IgD-negative memory B cell (primary cell): ENCODE data around the gene CACNG3. TPM values are rescaled to one million over a fixed set of nuclear protein-coding genes. Genes with fewer than 3 reads are reported as not detected.
"Not testable (repeated sequence)": the region's sequence is repeated elsewhere in the genome, so short reads cannot be mapped to it uniquely, and the experiment has no call there.

ENCODE experiments used
- H3K27ac Mint-ChIP-seq, 3 donors: one replicate each; pipeline ENCODE4 v1.8.0; 2020 to 2022; ENCODE audit warnings: mild to moderate bottlenecking in 3 of 3, mixed read lengths in 3 of 3, moderate library complexity in 1 of 3
- H3K27me3 Mint-ChIP-seq: one replicate; pipeline ENCODE4 v1.8.0; 2021; ENCODE audit warnings: mixed read lengths
- H3K36me3 Mint-ChIP-seq: one replicate; pipeline ENCODE4 v1.8.0; 2020; ENCODE audit warnings: mild to moderate bottlenecking, mixed read lengths
- H3K4me1 Mint-ChIP-seq, 3 donors: one replicate each; pipeline ENCODE4 v1.8.0; 2020 to 2022; ENCODE audit warnings: mixed read lengths in 3 of 3, mild to moderate bottlenecking in 1 of 3
- H3K4me3 Mint-ChIP-seq, 4 donors: one replicate each; pipeline ENCODE4 v1.8.0; 2020 to 2022; ENCODE audit warnings: mild to moderate bottlenecking in 4 of 4, mixed read lengths in 4 of 4, moderate library complexity in 3 of 4
- H3K9me3 Mint-ChIP-seq, 3 donors: one replicate each; pipeline ENCODE4 v1.8.0; 2020 to 2021; ENCODE audit warnings: mixed read lengths in 3 of 3, mild to moderate bottlenecking in 1 of 3
- polyA plus RNA-seq: library from polyadenylated mRNA; unstranded; fragments of 300-500 nt; fragmentation: Illumina TruSeq; gene quantifications from one replicate; pipeline ENCODE4 v1.2.3, GENCODE V29; 2021

CACNG3 gene
- polyA plus RNA-seq, 1 donor from 2014 or later, result not detected

DNA sequence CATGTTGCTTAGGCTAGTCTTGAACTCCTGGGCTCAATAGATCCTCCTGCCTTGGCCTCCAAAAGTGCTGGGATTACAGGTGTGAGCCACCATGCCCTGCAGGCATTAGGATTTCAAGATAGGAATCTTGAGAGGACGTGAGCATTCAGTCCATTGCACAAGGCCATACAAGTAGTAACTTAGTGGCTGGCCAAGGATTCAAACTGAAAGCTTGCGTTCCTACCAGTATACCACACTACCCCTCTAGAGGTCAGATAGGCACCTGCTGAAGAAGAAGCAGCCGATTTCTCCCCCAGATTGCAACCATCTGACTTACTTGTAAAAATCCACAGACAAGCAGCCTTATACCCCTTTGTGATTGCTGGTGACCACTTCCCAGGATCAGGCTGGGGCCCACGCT lies 80.9 kb downstream of the CACNG3 start:
- Mint-ChIP-seq H3K36me3 (no peaks in the 10 kb centered on the region), H3K4me3 (no peak overlapping the region), H3K27me3 (peaks cover 5% of the 10 kb centered on the region), H3K27ac (no peak overlapping the region), H3K9me3 (peaks cover 0 to 3% (median 0%) of the 10 kb centered on the region in 3 donors), H3K4me1 (no peaks in the 10 kb centered on the region)

- H3K4me3 Mint-ChIP-seq, H3K27ac Mint-ChIP-seq, H3K27me3 Mint-ChIP-seq, H3K9me3 Mint-ChIP-seq, H3K4me1 Mint-ChIP-seq, H3K36me3 Mint-ChIP-seq: not testable (repeated sequence)
Measured at GRCh38 chr16:24343829-24344228, 87.7 kb downstream of the CACNG3 start.

GRCh38 chr16:24344784-24345183 lies 88.6 kb downstream of the CACNG3 start:
- Mint-ChIP-seq H3K4me3 (no peak overlapping the region), H3K27ac (no peak overlapping the region), H3K27me3 (peaks cover 5% of the 10 kb centered on the region), H3K4me1 (peaks cover 0 to 2% (median 0%) of the 10 kb centered on the region in 3 donors), H3K9me3 (no peaks in the 10 kb centered on the region), H3K36me3 (peaks cover 2% of the 10 kb centered on the region)

- H3K4me1 Mint-ChIP-seq, result peaks cover 0 to 2% (median 0%) of the 10 kb centered on the region in 3 donors
- H3K27ac Mint-ChIP-seq, result no peak overlapping the region
- peaks cover 5% of the 10 kb centered on the region for H3K27me3 Mint-ChIP-seq
- H3K9me3 Mint-ChIP-seq, result no peaks in the 10 kb centered on the region
- no peak overlapping the region for H3K4me3 Mint-ChIP-seq
- peaks cover 2% of the 10 kb centered on the region for H3K36me3 Mint-ChIP-seq
Measured at GRCh38 chr16:24345704-24346103, 89.6 kb downstream of the CACNG3 start.

DNA sequence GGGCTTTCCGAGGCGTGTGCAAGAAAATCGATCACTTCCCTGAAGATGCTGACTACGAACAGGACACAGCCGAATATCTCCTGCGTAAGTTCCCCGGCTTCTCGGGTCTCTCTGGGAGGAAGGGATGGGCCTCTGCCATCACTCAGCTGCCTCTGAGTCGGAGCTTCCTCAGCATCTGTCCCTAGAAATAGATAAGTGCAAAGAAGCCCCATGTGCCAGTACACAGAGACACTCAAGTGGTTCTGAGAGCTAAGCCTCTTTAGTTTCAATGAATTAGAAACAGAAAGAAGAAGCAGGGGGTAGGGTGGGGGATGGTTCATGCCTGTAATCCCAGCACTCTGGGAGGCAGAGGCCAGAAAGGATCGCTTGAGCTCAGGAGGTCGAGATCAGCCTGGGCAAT lies 90.6 kb downstream of the CACNG3 start:
- Mint-ChIP-seq H3K4me3 (no peak overlapping the region), H3K9me3 (no peaks in the 10 kb centered on the region), H3K36me3 (peaks cover 2% of the 10 kb centered on the region), H3K4me1 (peaks cover 0 to 2% (median 0%) of the 10 kb centered on the region in 3 donors), H3K27me3 (peaks cover 4% of the 10 kb centered on the region), H3K27ac (no peak overlapping the region)

- Mint-ChIP-seq H3K9me3 (no peaks in the 10 kb centered on the region), H3K4me3 (no peak overlapping the region), H3K36me3 (peaks cover 2% of the 10 kb centered on the region), H3K27me3 (peaks cover 4% of the 10 kb centered on the region), H3K4me1 (peaks cover 0 to 2% (median 0%) of the 10 kb centered on the region in 3 donors), H3K27ac (peak overlapping the region in 1 of 3 donors; percentile 75)
Measured at GRCh38 chr16:24347556-24347955, 91.4 kb downstream of the CACNG3 start.

DNA sequence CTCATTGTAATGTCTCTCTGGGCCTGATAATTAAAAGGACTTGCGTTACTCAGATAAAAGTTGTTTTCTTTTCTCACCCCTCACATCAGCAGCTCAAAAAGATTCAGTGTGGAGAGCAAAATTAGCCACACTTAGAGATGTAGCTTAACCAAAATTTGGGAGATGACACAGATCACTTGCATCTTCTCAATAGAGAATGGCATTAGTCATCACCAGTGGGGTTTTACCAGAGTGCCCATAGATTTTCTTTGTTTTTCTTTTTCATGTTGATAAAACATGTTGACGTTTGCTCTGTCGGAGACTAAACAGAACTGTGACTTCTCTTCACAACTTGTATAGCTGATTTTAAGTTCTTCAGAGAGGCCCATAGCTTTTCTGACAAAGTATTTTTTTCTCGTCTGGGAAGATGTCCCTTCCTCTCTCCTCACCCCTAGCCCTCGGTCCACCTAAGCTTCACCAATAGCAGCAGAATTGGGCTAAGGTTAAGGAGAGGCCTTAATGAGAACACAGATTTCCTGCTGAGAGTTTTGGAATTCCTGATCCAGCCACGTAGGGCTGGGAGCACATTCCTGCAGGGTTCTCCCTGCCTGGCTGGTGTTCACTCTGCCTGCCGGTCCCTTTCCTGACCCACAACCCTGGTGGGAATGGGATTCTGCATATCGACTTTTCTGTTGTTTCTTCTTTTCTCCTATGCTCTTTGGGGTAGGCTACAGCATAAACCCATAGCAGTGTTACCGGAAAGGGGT lies 92.6 kb downstream of the CACNG3 start:
- Mint-ChIP-seq H3K27ac (no peak overlapping the region), H3K27me3 (peaks cover 4% of the 10 kb centered on the region), H3K4me3 (no peak overlapping the region), H3K4me1 (peaks cover 0 to 2% (median 0%) of the 10 kb centered on the region in 3 donors), H3K36me3 (peaks cover 2% of the 10 kb centered on the region), H3K9me3 (no peaks in the 10 kb centered on the region)

GRCh38 chr16:24349320-24349719 lies 93.2 kb downstream of the CACNG3 start:
- Mint-ChIP-seq H3K27me3 (peaks cover 4% of the 10 kb centered on the region), H3K36me3 (peaks cover 2% of the 10 kb centered on the region), H3K9me3 (no peaks in the 10 kb centered on the region), H3K27ac (no peak overlapping the region), H3K4me1 (peaks cover 0 to 2% (median 0%) of the 10 kb centered on the region in 3 donors), H3K4me3 (no peak overlapping the region)

DNA sequence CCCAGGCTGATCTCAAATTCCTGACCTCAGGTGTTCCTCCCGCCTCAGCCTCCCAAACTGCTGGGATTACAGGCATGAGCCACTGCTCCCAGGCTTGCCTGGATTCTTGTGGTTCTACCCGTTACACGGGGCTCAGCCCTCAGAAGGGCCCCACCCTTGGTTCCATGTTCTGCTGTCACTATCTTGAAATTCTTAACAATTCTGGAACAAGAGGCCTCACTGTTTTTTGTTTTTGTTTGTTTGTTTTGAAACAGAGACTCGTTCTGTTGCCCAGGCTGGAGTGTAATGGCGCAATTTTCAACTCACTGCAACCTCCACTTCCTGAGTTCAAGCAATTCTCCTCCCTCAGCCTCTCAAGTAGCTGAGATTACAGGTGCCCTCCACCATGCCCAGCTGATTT lies 96.6 kb downstream of the CACNG3 start:
- Mint-ChIP-seq H3K4me1 (peaks cover 0 to 2% (median 0%) of the 10 kb centered on the region in 3 donors), H3K4me3 (no peak overlapping the region), H3K36me3 (peaks cover 2% of the 10 kb centered on the region), H3K27me3 (peaks cover 11% of the 10 kb centered on the region), H3K27ac (peak overlapping the region in 1 of 3 donors; percentile 62), H3K9me3 (peaks cover 0 to 1% (median 0%) of the 10 kb centered on the region in 3 donors)

GRCh38 chr16:24353622-24354021 lies 97.5 kb downstream of the CACNG3 start:
- Mint-ChIP-seq H3K36me3 (peaks cover 2% of the 10 kb centered on the region), H3K27ac (no peak overlapping the region), H3K4me1 (peaks cover 0 to 2% (median 0%) of the 10 kb centered on the region in 3 donors), H3K27me3 (peaks cover 11% of the 10 kb centered on the region), H3K4me3 (no peak overlapping the region), H3K9me3 (peaks cover 0 to 4% (median 0%) of the 10 kb centered on the region in 3 donors)

DNA sequence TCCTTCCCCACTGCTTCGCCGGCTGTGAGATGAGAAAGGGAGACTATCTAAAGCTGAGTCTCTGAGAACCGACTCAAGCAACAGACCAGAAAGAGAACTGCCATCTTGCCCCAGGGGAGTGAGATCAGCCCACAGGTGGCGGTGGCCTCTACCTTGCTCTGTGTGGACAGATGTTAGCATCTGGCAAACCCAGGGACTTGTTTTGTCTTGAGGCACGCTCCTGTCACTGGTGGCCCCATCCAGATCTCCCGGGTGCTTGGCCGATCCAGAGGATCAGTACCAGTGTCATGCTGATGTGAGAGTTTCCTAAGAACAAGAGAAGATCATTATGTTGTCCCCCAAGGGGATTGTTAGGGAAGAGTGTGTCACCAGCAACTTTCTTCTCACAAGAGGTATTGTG lies 101.4 kb downstream of the CACNG3 start:
- peaks cover 0 to 2% (median 0%) of the 10 kb centered on the region in 3 donors for H3K4me1 Mint-ChIP-seq
- no peak overlapping the region for H3K27ac Mint-ChIP-seq
- H3K27me3 Mint-ChIP-seq, result peaks cover 15% of the 10 kb centered on the region
- H3K9me3 Mint-ChIP-seq, result peaks cover 0 to 4% (median 0%) of the 10 kb centered on the region in 3 donors
- no peak overlapping the region for H3K4me3 Mint-ChIP-seq
- H3K36me3 Mint-ChIP-seq, result no peaks in the 10 kb centered on the region

DNA sequence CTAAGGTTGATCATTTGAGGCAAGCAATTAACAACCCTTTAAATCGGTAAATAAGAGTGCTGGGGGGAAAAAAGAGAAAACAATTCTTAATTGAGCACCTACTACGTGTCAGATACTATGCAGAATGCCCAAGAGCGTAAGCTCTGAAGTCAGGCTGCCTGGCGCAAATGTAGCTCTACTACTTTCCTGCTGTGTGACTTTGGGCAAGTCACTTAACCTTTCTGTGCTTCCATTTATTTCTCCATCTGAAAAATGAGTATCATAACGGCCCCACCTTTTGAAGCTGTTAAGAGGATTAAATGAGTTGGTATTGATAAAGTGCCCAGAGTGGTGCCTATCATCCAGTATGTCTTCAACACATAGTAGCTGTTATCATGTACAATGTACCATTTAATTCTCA lies 102.0 kb downstream of the CACNG3 start:
- H3K9me3 Mint-ChIP-seq, result peaks cover 0 to 4% (median 0%) of the 10 kb centered on the region in 3 donors
- H3K4me3 Mint-ChIP-seq, result no peak overlapping the region

GRCh38 chr16:24359490-24359889 lies 103.4 kb downstream of the CACNG3 start:
- no peak overlapping the region for H3K27ac Mint-ChIP-seq
- H3K36me3 Mint-ChIP-seq, result no peaks in the 10 kb centered on the region
- no peak overlapping the region for H3K4me3 Mint-ChIP-seq
- peaks cover 0 to 4% (median 0%) of the 10 kb centered on the region in 3 donors for H3K9me3 Mint-ChIP-seq
- H3K4me1 Mint-ChIP-seq, result peaks cover 0 to 2% (median 0%) of the 10 kb centered on the region in 3 donors
- H3K27me3 Mint-ChIP-seq, result peaks cover 20% of the 10 kb centered on the region

More for the DNA sequence above, 102.0 kb downstream of the CACNG3 start:
- Mint-ChIP-seq H3K36me3 (no peaks in the 10 kb centered on the region), H3K27ac (no peak overlapping the region), H3K27me3 (peaks cover 18% of the 10 kb centered on the region), H3K4me1 (peaks cover 0 to 2% (median 0%) of the 10 kb centered on the region in 3 donors)

- Mint-ChIP-seq H3K27me3 (peaks cover 20% of the 10 kb centered on the region), H3K4me3 (no peak overlapping the region), H3K27ac (no peak overlapping the region), H3K4me1 (peaks cover 0 to 2% (median 0%) of the 10 kb centered on the region in 3 donors), H3K36me3 (no peaks in the 10 kb centered on the region), H3K9me3 (peaks cover 0 to 4% (median 0%) of the 10 kb centered on the region in 3 donors)
Measured at GRCh38 chr16:24360936-24361335, 104.8 kb downstream of the CACNG3 start.

- Mint-ChIP-seq H3K36me3 (no peaks in the 10 kb centered on the region), H3K27me3 (peaks cover 18% of the 10 kb centered on the region), H3K4me3 (no peak overlapping the region), H3K4me1 (no peaks in the 10 kb centered on the region), H3K27ac (no peak overlapping the region), H3K9me3 (peaks cover 0 to 3% (median 2%) of the 10 kb centered on the region in 3 donors)
Measured at GRCh38 chr16:24364596-24364995, 108.5 kb downstream of the CACNG3 start.

- H3K36me3 Mint-ChIP-seq, result no peaks in the 10 kb centered on the region
- H3K9me3 Mint-ChIP-seq, result peaks cover 4 to 13% (median 9%) of the 10 kb centered on the region in 3 donors
- H3K4me1 Mint-ChIP-seq, result no peaks in the 10 kb centered on the region
- H3K4me3 Mint-ChIP-seq, result no peak overlapping the region
- no peak overlapping the region for H3K27ac Mint-ChIP-seq
- H3K27me3 Mint-ChIP-seq, result peaks cover 13% of the 10 kb centered on the region
Measured at GRCh38 chr16:24367186-24367710, 111.1 kb downstream of the CACNG3 start.
